ENCODE measurements around the gene DDX24.

DDX24 gene

DNA sequence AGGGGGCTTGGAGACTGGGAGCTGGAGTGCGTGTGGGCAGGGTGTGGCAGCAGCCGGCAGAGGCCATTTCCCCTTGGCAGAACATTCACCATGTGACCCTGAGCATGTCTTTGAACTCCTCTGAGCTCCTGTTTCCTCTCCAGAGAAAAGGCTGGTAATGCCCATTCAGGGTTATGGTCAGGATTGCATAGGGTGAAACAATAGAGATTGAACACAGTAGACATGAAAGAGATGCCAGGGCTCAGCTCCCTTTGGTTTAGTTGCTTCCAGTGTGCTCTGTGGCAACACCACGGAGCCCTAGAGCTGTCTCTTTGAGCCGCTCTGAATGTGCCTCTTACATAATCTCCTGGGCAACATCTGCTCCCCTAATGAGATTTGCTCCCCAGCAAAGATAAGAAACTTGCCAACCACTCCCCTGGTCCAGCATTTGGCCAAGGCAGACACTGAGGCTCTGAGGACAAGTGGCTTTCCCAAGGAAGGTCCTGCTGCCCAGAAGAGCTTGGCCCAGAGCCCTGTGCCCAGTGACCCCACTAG, 34.1 kb upstream of the DDX24 start:
- DNase-seq = peak in 3 of 51 donors; percentile 13 to 24 (median 13)

DNA sequence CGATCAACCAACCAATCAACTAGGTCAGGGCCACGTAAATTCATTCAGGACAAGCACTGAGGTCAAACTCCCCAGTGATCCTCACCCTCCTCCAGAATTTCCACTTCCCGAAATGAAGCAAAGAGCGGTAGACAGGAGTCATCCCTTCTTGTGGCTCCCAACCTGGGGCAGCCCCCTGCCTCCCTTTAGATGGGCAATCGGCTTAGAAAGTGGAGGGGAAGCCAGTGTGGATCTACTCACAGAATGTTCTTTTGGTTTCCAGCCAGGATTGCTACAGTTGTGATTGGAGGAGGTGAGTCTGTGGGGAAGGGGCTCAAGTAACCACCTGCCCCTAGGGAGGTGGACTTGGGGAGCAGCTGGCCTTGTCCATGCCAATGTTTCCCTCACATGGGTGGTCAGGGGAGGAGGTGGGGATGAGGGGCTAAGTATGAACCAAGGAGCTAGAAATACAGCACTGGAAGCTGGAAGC, 33.6 kb upstream of the DDX24 start:
- no peak for DNase-seq

DNA sequence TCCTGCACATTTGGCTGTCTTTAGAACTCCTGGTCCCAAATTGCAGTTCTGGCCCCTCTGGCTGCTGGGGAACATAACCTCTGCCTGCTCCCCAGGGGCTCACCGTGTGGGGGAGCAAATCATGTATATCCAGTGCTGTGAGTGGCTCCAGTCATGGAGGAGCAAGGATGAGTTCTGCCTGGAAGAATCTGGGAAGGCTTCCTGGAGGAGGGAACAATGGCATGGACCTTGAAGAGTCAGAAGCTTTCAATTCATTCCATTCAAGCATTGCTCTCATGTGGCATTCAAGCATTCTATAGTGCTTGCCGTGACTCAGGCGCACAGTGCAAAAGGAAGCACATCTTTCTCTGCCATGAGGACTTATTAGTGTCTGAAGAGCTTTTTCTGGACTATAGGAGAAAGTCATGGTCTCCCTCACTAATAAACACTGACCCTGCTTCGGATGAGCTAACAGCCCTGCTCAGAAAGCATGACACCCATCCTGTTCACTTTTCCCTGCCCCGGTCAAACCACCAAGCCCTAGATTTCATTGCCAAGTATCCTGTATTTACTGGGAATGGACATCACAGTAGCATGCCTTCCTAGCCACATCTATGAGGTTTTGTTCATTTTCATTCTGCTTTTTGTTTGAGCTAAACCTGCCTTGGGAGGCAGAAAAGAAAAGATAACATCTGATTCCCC, 33.0 kb upstream of the DDX24 start:
- no peak for DNase-seq

DNA sequence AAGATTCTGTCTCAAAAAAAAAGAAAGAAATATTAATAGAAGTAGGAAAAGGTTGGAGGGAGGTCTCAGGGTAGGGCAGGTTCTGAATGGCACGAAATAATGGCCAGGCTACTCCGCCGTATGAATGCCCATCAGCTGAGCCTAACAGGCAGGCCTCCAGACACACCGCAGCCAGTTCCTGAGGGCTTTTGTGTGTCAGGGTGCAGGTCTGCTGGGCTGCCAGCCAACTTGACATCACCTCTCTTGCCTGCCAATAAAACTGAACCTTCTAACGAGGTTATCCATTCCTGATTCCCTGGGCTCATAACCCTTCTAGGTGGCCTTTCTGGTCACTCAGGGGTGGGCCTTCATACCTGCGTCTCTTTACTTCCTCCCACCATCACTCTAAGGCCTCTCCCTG, 32.5 kb upstream of the DDX24 start:
- DNase-seq = peak in 11 of 51 donors; percentile 14 to 38 (median 23)

DNA sequence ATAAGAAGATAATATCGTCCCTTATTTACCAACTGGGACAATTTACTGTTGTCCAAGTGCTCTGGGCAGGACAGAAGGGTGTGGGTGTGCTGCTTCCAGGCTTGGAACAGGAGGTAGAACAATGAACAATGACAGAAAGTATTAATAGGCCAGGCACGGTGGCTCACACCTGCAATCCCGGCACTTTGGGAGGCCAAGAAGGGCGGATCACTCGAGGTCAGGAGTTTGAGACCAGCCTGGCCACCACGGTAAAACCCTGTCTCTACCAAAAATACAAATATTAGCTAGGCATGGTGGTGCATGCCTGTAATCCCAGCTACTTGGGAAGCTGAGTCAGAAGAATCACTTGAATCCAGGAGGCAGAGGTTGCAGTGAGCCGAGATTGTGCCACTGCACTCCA, 32.1 kb upstream of the DDX24 start:
- no peak for DNase-seq

DNA sequence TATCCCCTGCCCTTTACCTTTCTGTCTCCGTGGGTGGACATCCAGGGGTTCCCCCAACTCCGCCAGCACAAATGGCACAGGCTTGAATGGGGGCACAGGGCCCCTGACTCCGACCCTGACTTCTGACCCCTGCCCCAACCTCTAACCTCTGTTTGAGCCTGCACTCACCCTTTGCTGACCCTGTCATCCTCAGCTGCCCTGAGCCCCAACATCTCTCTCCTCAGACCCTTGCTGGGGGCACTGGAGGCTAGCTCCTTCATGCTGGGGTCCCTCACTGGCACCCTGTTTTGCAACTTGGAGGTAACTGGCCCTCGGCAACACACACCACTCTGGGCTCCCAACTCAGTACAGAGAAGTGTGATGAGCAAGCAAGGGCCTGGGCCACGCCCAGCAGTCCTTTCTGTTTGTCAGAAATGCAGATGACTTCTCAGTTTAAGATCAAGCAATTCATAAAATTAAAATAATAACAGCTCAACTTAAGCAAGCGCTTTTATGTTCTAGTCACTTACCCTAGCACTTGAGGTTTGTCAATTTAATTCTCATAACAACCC, 31.6 kb upstream of the DDX24 start:
- DNase-seq = no peak

DNA sequence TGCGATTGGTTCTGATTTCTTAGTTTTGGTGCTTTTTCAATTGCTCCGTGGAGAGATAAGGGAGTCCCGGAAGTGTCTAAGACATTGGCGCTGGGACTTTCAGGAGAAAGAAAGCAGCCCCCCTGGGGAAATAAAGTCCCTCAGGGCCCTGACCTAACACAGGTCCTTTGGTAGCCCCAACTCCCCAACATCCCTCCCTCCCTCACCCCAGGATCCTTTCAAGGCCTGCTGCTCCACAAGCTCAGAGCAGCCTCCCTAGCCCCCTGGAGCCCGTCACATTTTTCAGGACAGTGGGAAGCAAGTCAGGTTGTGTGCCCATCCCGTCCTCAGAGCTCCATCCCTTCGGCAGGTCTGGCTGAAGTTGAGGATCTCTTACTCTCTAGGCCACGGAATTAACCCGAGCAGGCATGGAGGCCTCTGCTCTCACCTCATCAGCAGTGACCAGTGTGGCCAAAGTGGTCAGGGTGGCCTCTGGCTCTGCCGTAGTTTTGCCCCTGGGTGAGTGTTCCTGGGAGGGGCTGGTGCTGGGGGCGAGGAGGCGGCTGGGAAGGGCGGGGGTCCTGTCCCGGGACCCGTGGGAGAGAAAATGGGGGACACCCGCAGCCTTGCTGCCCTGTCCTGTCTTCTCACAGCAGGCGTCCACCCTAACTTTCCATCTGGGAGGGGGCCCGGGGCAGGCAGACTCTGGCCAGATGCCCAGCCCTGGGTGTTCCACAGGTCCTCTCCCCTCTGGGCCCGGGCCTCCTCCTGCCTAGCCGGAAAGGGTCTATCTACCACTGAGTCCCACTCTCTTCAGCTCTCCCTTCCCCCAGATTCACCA, 30.5 kb upstream of the DDX24 start:
- DNase-seq = no peak

DNA sequence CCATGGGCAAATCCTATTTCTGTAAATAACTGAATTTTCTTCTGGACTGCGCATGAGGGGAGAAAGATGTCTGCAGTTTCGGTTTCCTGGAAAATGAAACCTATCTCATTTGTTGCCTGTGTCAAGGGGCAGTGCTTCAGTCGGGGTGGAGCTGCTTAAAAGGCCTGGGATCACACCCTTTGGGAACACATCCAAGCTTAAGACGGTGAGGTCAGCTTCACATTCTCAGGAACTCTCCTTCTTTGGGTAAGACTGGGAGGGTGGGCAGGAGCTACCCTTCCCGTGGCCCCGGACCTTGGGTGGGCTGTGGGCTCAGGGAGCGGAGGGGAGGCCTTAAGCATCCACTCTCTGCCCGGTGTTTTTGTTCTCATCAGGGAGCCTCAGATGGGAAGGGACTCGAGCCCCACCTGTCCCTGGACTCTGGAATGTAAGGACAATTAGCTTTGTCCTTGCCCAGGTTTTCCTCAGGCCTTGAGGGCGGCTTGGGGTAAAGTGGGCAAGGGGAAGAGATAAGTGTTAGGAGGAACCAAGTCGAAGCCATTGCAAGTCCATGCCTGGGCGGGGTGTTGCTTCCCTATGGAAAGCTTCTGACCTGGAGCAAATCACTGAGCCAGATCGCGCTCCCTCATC, 29.7 kb upstream of the DDX24 start, which contains the start of gene IFI27:
IFI27 (plus strand) TSS at position 185 of the 630 bp plus-strand sequence.
- DNase-seq = no peak

DNA sequence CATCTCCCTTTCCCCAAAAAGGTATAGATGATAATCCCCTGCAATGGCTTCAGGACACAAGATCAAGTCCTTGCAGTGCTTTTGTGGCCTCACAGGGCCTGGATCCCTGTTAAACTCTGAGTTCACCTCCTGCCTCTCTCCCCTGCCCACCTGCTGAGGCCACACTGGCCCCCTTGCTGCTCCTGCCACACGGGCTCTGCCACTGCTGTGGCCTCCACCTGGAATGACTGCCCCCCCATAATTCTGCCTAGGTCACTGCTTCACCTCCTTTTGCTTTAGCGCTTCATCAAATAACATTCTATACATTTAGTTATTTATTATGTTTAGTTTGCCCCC, 28.9 kb upstream of the DDX24 start:
- DNase-seq = no peak

DNA sequence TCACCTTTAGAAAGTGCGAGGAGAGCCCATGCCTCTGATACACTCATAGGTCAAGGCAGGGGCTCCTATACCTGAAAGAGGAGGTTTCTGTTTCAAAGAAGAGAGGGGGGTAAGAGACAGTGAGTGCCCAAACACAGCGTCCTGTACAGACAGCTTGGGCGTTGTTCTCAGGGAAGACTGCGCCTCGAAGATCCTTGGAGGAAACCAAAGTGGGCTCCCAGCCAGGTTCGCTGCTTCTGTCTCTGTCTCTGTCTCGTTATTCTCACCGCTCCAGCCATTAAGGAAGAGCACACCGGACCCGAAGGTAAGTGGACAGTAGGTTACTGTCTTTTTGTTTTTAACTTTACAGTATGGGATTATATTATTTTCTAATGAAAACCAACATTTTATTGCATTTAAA, 23.7 kb upstream of the DDX24 start:
- DNase-seq = no peak

DNA sequence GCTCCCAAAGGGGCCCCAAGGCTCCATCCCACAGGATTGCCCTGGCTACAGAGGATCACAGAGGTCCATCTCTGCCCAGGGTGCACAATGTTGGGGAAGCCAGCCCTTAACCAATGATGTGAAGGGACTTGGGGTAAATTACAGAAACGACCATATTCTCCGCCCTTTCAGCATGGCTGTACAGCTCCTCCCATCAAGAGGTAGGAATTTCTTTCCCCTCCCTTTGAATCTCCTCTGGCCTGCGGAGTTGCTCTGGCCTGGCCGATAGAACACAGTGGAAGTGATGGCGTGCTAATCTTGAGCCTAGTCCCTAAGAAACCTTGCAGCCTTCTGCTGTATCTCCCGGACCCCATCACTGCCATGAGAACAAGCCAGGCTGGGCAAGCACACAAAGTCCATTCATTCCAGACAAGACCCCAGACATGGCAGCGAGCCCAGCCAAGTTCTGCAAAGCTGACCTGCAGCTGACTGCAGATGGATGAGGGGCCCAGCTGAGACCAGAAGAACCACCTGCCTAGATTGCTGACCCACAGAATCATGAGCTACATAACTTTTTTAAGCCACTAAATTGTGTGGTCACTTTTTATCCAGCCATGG, 22.6 kb upstream of the DDX24 start:
- peak in 13 of 51 donors; percentile 13 to 44 (median 27) for DNase-seq

DNA sequence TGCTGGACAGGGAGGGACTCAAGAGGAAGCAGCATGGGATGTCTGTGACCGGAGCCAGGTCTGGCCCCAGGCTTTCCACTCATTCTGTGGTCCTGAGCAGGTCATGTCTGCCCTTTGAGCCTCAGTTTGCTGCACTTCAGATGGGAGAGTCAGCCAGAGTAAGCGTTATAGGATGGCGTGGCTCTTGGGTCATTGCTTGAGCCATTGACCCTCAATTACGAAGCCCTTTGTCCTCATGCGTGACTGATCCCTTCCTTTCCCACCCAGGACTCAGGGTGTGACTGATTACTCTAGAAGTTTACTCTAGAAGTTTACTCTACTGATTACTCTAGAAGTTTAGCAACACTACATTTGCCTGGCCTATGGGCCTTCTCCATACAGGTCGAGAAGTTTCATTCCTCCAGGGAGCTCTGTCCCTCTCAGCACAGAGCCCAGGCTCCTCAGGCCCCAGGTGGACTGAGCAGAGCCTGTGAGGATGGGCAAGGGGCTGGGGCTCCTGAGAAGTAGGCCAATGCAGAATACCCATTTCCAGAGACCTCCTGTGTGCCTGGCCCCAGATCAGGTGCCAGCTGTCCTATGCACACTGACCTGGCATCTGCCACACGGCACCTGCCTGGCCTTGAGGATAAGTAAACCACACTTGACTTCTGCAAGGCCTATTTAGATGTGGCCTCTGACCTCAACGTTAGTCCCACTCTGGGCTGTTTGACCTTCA, 21.9 kb upstream of the DDX24 start:
- no peak for DNase-seq

DNA sequence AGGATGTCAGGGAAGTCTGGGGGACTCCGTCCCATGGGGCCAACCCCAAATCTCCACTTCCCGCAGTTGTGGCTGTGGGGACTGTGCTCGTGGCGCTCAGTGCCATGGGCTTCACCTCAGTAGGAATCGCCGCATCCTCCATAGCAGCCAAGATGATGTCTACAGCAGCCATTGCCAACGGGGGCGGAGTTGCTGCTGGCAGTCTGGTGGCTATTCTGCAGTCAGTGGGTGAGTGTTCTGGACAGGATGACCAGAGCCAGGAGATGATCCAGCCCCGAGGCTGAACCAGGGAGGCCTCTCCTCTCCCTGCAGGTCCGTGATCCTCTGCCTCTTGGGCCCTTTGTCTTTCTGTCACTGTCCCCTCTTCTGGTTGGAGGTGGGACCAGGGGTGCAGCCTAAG, 20.7 kb upstream of the DDX24 start:
- peak in 4 of 51 donors; percentile 19 to 43 (median 30) for DNase-seq

DNA sequence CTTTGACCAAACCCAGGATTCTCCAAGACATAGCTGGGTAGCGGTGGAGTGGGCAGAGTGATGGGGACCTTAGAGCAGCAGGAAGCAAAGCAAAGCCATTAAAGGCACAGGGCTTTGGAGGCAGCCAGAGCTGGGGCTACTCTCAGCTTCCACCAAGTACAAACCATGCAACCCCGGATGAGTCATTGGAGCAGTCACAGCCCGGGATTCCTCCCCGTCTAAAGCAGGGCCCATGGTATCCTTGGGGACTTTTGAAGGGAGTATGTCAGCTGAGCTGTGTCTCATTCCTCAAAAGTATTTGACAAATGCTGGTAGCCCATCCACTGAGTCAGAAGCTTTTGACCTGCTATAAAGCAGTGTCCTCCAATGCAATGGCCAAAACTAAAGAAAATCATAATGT, 19.8 kb upstream of the DDX24 start:
- DNase-seq = peak in 6 of 51 donors; percentile 8 to 60 (median 16)

DNA sequence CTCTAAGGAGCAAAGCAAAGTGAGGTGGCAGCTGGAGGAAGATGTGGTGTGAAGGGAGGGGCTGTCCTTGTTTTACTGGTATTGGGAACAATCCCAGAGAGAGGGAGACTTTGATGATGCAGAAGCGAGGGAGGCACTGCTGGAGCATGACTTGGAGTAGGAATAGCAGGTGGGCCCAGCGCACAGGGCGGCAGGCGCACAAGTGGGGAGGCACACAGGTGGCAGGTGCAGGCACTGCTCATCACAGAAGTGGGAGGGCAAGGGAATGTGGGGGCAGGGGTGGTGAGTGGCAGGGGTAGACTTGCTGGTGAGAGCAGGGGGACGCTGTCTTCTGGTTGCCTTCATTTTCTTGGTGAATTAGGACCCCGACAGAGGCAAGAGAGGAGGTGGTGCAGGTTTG, 18.0 kb upstream of the DDX24 start:
- DNase-seq = no peak

DNA sequence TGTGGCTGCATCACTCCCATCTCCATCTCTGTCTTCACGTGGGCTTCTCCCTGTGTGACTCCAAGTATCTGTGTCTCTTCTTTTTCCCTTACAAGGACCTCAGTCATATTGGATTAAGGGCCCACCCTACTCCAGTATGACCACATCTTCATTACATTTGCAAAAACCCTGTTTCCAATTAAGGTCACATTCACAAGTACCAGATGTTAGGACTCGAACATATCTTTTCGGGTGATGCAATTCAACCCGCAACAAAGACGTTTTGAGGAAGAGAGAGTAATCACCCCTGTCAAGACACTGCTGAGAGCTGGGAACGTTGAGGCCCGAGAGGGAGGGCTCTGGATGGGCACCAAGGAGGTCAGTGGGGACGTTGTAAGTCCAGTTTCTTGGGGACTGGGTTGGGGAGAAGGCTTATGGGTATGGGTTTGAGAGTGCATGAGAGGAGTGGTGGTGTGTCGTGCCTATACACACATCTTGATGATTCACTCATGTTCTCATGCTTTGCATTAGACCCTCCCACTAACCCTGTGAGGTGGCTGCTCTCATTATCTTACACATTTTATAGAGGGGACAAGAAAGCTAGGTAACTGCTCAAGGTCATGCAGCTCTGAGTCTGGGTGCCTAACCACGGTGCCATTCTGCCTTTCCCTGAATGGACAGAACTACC, 17.5 kb upstream of the DDX24 start:
- no peak for DNase-seq

DNA sequence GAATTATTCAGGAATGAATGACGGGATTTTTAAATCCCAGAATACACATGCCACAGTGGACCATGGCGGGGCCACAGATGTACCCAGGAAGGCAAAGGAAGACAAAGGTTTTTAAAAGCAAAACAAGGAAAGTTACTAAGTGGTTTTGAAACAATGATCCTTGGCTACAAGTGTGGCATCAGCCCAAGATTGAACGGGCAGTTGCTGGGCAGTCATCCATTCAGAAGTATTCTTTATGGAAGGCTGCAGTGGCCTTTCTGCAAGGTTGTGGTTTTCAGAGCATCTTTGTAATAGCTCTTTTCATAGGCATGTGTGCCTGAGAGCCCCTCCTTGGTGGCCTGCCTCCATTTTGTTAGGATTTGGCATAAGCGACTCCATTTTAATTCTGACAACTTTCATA, 16.1 kb upstream of the DDX24 start:
- no peak for DNase-seq

DNA sequence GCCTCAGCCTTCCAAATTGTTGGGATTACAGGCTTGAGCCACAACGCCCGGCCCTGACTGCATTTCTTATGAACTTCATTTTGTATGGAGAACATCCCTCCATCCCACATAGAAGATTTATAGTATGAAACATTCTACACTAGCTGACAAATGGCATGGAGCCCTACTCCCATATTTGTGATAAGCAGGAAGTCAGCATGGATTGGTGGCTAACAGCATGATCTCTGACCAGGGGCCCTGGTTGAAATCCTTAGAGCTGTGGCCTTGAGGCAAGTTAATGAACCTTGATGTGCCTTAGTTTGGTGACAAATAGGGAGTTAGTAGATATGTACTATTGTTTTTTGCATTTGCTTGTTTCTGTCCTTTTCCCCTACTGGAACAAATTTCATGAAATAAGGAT, 12.4 kb upstream of the DDX24 start:
- no peak for DNase-seq

DNA sequence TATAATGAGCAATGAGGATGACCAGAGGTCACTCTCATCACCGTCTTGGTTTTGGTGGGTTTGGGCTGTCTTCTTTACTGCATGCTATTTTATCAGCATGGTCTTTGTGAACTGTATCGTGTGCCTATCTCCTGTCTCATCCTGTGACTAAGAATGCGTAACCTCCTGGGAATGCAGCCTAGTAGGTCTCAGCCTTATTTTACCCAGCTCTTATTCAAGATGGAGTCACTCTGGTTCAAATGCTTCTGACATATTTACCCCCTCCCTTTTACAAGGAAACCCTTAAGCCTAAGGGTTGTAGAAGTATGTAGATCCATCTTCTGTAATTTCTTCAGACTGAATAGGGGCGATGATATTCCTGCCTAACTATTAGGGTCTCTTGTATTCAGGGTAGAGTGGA, 8.5 kb upstream of the DDX24 start:
- DNase-seq = no peak

DNA sequence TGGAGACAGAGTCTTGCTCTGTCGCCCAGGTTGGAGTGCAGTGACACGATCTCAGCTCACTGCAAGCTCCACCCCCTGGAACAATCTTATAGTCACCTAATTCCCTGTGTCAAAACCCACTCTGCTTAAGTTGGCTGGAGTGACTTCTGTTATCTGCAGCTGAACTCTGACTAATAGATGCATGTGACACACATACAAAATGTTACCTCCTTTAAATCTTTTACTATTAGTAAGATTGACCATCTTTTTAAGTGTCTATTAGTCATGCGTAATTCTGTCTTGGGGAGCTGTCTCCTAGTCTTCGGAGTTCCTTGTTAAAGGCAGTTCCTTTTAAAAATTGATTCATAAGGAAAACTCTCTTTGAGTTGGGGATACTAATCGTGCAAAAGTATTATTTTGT, 7.5 kb upstream of the DDX24 start:
- no peak for DNase-seq

Data from hypothalamus (tissue), 51 donors.